ENCODE measurements around the gene CNRIP1. TPM values are rescaled to one million over a fixed set of nuclear protein-coding genes. Genes with fewer than 3 reads are reported as not detected.

CNRIP1 gene, protein sequence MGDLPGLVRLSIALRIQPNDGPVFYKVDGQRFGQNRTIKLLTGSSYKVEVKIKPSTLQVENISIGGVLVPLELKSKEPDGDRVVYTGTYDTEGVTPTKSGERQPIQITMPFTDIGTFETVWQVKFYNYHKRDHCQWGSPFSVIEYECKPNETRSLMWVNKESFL
- not detected for total RNA-seq

DNA sequence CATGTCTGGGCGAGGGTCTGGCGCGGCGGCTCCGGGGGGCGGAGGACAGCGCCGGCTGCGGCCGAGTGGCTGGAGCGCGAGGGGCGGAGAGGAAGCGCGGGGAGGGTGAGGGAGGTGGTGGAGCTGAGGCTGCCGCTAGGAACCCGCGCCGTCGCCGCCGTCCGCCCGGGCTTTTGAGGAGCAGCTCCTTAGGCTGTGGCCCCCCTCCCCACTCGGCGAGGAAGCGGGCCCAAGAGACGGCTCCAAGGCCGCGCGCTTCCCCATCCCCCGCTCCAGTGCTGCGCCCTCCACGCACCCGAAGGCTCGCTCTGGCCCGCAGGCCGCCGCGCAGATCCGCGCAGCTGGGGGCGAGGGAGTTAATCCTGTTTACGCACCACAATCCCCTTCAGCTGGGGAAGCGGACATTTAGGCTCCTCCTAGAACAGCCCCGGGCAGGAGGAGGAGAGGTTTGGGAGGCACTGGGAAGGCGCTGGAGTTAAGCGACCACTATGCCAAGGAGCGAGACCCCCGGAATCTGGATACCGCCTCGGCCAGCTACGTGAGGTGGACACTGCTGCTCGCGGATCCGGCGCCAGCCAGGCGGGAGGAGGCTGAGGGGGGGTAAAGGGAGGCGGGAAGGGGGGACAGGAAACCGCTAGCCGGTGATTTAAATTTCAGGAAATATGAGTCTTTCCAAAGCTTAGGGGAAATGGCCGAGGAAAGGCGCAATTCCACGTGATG lies at the start of gene CNRIP1:
Gene CNRIP1 (minus strand): TSS at position 552 of the 720 bp plus-strand sequence. CDS start 549 bp downstream, at position 3.
- intact Hi-C loops (cut with micrococcal nuclease), result no loop called here
- ChIA-PET POLR2A (no interaction called here), CTCF (interaction anchor here (0.8 kb wide), 1 partner anchor 122 kb away, joined by 4 read pairs; no protein-coding TSS in a partner anchor)
- no peaks in the 10 kb centered on the region for H3K9me3 Mint-ChIP-seq
- H3K4me1 Mint-ChIP-seq (ENCODE audit: low read depth), result peaks cover 2% of the 10 kb centered on the region
- H3K27ac Mint-ChIP-seq, result no peak within 1 kb of the TSS
- DNase-seq, result no peak
- H3K4me3 Mint-ChIP-seq, result peak within 1 kb of the TSS; percentile 57
- peaks cover 43% of the 10 kb centered on the region for H3K27me3 Mint-ChIP-seq
- H3K36me3 Mint-ChIP-seq, result no peaks in the 10 kb centered on the region

DNA sequence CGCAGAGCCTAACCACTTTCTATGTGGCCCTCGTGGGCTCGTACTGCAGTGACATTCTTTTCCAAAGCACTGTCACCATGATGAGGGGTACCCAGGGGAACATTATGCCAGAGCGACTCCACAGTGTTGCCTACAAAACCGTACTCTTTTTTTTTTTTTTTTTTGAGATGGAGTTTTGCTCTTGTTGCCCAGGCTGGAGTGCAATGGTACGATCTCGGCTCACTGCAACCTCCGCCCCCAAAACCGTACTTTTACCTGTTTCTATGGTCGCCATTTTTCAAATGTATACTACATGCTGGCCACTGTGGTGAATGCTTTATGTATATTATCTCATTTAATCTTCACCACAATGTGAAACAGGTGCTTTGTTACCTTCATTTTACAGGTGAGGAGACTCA lies 49.6 kb upstream of the CNRIP1 start:
- POLR2A ChIA-PET, result no interaction called here
- CTCF ChIA-PET, result no interaction called here
- peaks cover 4% of the 10 kb centered on the region for H3K9me3 Mint-ChIP-seq
- H3K4me1 Mint-ChIP-seq (ENCODE audit: low read depth), result peaks cover 19% of the 10 kb centered on the region
- no peak overlapping the region for H3K4me3 Mint-ChIP-seq
- H3K27ac Mint-ChIP-seq, result no peak overlapping the region
- H3K36me3 Mint-ChIP-seq, result peaks cover 2% of the 10 kb centered on the region
- peaks cover 2% of the 10 kb centered on the region for H3K27me3 Mint-ChIP-seq
- no peak for DNase-seq
- intact Hi-C loops (cut with micrococcal nuclease), result no loop called here

GRCh38 chr2:68368654-68369336 lies 49.0 kb upstream of the CNRIP1 start:
- ChIA-PET POLR2A (no interaction called here), CTCF (interaction anchor here (0.9 kb wide), 1 partner anchor 72 kb away, joined by 3 read pairs; no protein-coding TSS in a partner anchor)
- intact Hi-C loops (cut with micrococcal nuclease), result no loop called here
- no peak for DNase-seq
- no peak overlapping the region for H3K27ac Mint-ChIP-seq
- peaks cover 19% of the 10 kb centered on the region for H3K4me1 Mint-ChIP-seq (ENCODE audit: low read depth)
- H3K9me3 Mint-ChIP-seq, result peaks cover 4% of the 10 kb centered on the region
- H3K27me3 Mint-ChIP-seq, result peaks cover 2% of the 10 kb centered on the region
- H3K4me3 Mint-ChIP-seq, result no peak overlapping the region
- H3K36me3 Mint-ChIP-seq, result peaks cover 2% of the 10 kb centered on the region

DNA sequence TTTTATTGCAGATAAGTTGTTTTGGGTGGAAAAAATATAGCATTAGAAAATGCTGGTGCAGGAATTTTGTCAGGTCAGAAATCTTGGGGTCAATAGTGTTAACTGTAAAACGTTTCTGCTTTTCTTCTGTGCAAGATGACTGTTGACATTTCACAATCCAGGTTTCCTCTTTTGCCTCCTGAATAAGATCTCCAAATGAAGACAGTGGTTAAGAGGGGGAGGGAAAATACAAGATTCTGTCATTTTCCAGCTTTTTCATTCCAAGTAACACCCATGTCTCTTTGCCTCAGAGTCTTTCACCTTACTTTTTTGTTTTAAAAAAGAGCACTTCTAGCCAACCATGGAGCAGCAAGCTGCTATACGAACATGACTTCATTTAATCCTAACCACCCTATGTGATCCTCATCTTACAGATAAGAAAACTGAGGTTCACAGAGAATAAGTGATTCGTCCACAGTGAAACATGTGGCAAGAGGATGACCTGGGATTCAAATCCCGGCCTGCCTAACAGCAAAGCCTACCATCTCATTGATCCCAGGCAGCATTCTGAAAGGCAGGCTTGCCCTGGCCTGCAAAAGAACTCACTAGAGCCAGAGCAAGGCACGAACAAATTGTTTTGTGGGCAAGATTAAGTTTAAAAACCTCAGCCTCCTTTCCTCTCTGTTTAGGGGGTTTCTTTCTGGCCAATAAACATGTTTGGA lies 48.4 kb upstream of the CNRIP1 start:
- intact Hi-C loops (cut with micrococcal nuclease), result no loop called here
- H3K27me3 Mint-ChIP-seq, result peaks cover 2% of the 10 kb centered on the region
- peaks cover 4% of the 10 kb centered on the region for H3K9me3 Mint-ChIP-seq
- H3K4me3 Mint-ChIP-seq, result no peak overlapping the region
- ChIA-PET POLR2A (no interaction called here), CTCF (interaction anchor here (0.9 kb wide), 1 partner anchor 73 kb away, joined by 3 read pairs; no protein-coding TSS in a partner anchor)
- peaks cover 19% of the 10 kb centered on the region for H3K4me1 Mint-ChIP-seq (ENCODE audit: low read depth)
- no peak overlapping the region for H3K27ac Mint-ChIP-seq
- peaks cover 2% of the 10 kb centered on the region for H3K36me3 Mint-ChIP-seq
- no peak for DNase-seq

- no peak for DNase-seq
- Mint-ChIP-seq H3K4me1 (ENCODE audit: low read depth) (peaks cover 16% of the 10 kb centered on the region), H3K36me3 (peaks cover 2% of the 10 kb centered on the region), H3K27me3 (no peaks in the 10 kb centered on the region), H3K9me3 (peaks cover 4% of the 10 kb centered on the region), H3K27ac (peak overlapping the region; percentile 26), H3K4me3 (peak overlapping the region; percentile 31)
- ChIA-PET CTCF (interaction anchor here (2.4 kb wide), 1 partner anchor 76 kb away, joined by 18 read pairs; no protein-coding TSS in a partner anchor), POLR2A (no interaction called here)
- intact Hi-C loops (cut with micrococcal nuclease), result no loop called here
Measured at GRCh38 chr2:68366083-68366560, 46.4 kb upstream of the CNRIP1 start.

GRCh38 chr2:68365087-68365486 lies 45.3 kb upstream of the CNRIP1 start, which contains the start of gene PLEK:
Gene PLEK, plus strand, starts transcription at chr2:68365282. Its CDS starts 70 bp downstream, at chr2:68365352.
- H3K36me3 Mint-ChIP-seq, result peaks cover 2% of the 10 kb centered on the region
- H3K27ac Mint-ChIP-seq, result peak within 1 kb of the TSS; percentile 67
- peaks cover 4% of the 10 kb centered on the region for H3K9me3 Mint-ChIP-seq
- ChIA-PET CTCF (interaction anchor here (2.4 kb wide), 1 partner anchor 77 kb away, joined by 18 read pairs; no protein-coding TSS in a partner anchor), POLR2A (no interaction called here)
- DNase-seq, result peak; percentile 26
- H3K4me3 Mint-ChIP-seq, result peak within 1 kb of the TSS; percentile 53
- H3K4me1 Mint-ChIP-seq (ENCODE audit: low read depth), result peaks cover 12% of the 10 kb centered on the region
- intact Hi-C loops (cut with micrococcal nuclease), result no loop called here
- no peaks in the 10 kb centered on the region for H3K27me3 Mint-ChIP-seq

DNA sequence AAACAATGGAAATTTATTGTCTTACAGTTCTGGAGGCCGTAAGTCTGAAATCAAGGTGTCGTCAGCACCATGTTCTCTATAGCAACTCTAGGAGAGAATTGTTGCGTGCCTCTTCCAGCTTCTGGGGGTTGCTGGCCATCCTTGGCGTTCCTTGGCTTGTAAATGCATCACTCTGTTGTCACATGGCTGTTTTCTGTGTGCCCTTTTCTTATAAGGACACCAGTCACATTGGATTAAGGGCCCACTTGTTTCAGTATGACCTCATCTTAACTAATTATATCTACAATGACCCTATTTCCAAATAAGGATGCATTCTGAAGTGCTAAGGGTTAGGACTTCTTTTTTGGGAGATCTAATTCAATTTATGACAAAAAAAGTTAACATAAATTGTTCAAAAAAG lies 44.0 kb upstream of the CNRIP1 start:
- Mint-ChIP-seq H3K4me3 (no peak overlapping the region), H3K4me1 (ENCODE audit: low read depth) (peaks cover 12% of the 10 kb centered on the region), H3K36me3 (peaks cover 2% of the 10 kb centered on the region), H3K27me3 (no peaks in the 10 kb centered on the region), H3K9me3 (peaks cover 1% of the 10 kb centered on the region), H3K27ac (no peak overlapping the region)
- ChIA-PET CTCF (interaction anchor here (1.7 kb wide), 1 partner anchor 78 kb away, joined by 9 read pairs; no protein-coding TSS in a partner anchor), POLR2A (no interaction called here)
- no peak for DNase-seq
- intact Hi-C loops (cut with micrococcal nuclease), result loop anchor here (2.0 kb wide), 1 partner anchor 111 kb away; the partner anchor contains the start of gene PPP3R1

DNA sequence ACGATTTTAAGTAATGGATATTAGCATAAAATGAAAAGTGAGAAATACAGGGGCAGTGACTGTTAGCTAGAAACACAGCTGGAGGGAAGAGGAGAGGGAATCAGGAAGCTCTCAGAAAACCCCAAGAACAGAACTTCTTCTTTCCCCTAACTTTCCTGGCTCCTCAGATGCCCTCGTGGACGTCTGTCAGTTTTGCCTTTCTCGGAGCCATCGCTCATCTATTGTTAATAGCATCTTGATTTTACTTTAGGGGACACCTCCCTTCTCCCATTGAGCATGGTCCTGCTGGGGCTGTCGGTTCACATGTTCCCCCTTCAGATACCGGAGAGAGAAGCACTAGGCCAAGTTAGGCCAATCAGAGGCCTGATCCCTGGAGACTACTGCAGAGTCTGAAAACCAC lies 43.0 kb upstream of the CNRIP1 start:
- Mint-ChIP-seq H3K9me3 (no peaks in the 10 kb centered on the region), H3K27ac (no peak overlapping the region), H3K4me3 (no peak overlapping the region), H3K27me3 (no peaks in the 10 kb centered on the region), H3K4me1 (ENCODE audit: low read depth) (peaks cover 12% of the 10 kb centered on the region), H3K36me3 (no peaks in the 10 kb centered on the region)
- no peak for DNase-seq
- POLR2A ChIA-PET, result no interaction called here
- CTCF ChIA-PET, result interaction anchor here (0.6 to 1.7 kb wide), 3 partner anchors 49 to 102 kb away, joined by 3 to 9 read pairs (median 3); no protein-coding TSS in a partner anchor
- intact Hi-C loops (cut with micrococcal nuclease), result loop anchor here (1.0 to 2.0 kb wide), 4 partner anchors 25 to 110 kb away; partner anchors contain the start of gene PPP3R1

- Mint-ChIP-seq H3K4me3 (peak overlapping the region; percentile 48), H3K9me3 (no peaks in the 10 kb centered on the region), H3K27me3 (no peaks in the 10 kb centered on the region), H3K27ac (no peak overlapping the region), H3K36me3 (no peaks in the 10 kb centered on the region), H3K4me1 (ENCODE audit: low read depth) (peaks cover 12% of the 10 kb centered on the region)
- CTCF ChIA-PET, result interaction anchor here (1.0 to 3.4 kb wide), 3 partner anchors 50 to 82 kb away, joined by 3 to 44 read pairs (median 12); no protein-coding TSS in a partner anchor
- intact Hi-C loops (cut with micrococcal nuclease), result loop anchor here (1.0 to 2.0 kb wide), 4 partner anchors 25 to 109 kb away; partner anchors contain the start of gene PPP3R1
- peak; percentile 87 for DNase-seq
- POLR2A ChIA-PET, result no interaction called here
Measured at GRCh38 chr2:68362069-68362468, 42.3 kb upstream of the CNRIP1 start.

GRCh38 chr2:68359889-68360288 lies 40.1 kb upstream of the CNRIP1 start:
- no peaks in the 10 kb centered on the region for H3K36me3 Mint-ChIP-seq
- POLR2A ChIA-PET, result no interaction called here

DNA sequence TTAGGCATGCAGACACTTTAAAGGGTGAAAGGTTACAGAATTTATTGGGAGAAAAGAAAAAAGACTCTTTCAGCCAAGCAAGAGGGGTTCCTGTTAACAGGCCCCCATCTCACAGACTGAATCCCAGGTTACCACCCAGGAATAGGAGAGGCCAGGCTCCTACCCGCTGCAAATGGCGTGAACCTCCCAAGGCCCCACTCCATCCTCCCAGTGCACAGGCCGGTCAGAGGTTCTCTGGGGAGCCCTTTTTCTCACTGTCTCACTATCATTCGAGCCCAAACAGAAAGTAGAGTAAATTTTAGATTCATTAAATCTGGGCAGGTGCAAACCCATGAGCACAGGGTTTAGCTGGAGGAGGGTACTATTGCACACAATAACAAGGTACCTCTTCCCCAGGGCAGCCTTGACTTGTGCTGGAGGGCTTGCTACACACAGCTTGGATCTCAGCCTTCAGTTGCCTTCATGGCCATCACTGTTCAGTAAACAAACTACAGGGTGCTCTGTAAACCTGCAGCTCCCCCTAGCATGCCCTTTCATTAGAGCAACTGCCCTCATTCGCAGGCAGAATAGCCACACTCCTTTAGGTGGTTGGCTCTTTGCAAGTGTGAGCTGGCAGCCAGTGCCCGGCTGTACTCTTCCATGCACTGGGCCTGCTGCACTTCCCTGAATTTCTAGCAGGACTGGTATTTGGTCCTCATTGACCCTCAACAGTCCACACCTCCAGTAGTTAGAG lies 38.0 kb upstream of the CNRIP1 start:
- Mint-ChIP-seq H3K27me3 (no peaks in the 10 kb centered on the region), H3K27ac (no peak overlapping the region), H3K4me3 (no peak overlapping the region), H3K9me3 (no peaks in the 10 kb centered on the region), H3K4me1 (ENCODE audit: low read depth) (peaks cover 10% of the 10 kb centered on the region), H3K36me3 (no peaks in the 10 kb centered on the region)
- POLR2A ChIA-PET, result no interaction called here
- CTCF ChIA-PET, result interaction anchor here (1.0 to 2.4 kb wide), 3 partner anchors 61 to 162 kb away, joined by 3 to 14 read pairs (median 6); no protein-coding TSS in a partner anchor
- intact Hi-C loops (cut with micrococcal nuclease), result loop anchor here (10.0 kb wide), 1 partner anchor 233 kb away; no protein-coding TSS in a partner anchor
- DNase-seq, result no peak

More at GRCh38 chr2:68359889-68360288, 40.1 kb upstream of the CNRIP1 start:
- no peak for DNase-seq
- Mint-ChIP-seq H3K4me1 (ENCODE audit: low read depth) (peaks cover 12% of the 10 kb centered on the region), H3K27me3 (no peaks in the 10 kb centered on the region), H3K4me3 (no peak overlapping the region), H3K9me3 (no peaks in the 10 kb centered on the region), H3K27ac (no peak overlapping the region)
- CTCF ChIA-PET, result interaction anchor here (0.7 to 3.4 kb wide), 6 partner anchors 9 to 94 kb away, joined by 3 to 44 read pairs (median 3); no protein-coding TSS in a partner anchor
- intact Hi-C loops (cut with micrococcal nuclease), result loop anchor here (10.0 kb wide), 1 partner anchor 235 kb away; no protein-coding TSS in a partner anchor
